Coronary artery (tissue), 2 donors: ENCODE data around the gene THBS4.

Source experiments
- DNase-seq: peaks from one replicate; pipeline ENCODE4 v3.0.0-alpha.2; 2017; ENCODE audit warnings: low spot score
- H3K27ac ChIP-seq, 2 donors: fragments of 200-600 bp; sonication (generic); one replicate each; pipeline ENCODE4 v1.5.1; 2016 to 2019
- H3K4me3 ChIP-seq: fragments of 200-600 bp; sonication (generic); 2 replicates; pipeline ENCODE4 v1.5.1; 2016; ENCODE audit warnings: mild to moderate bottlenecking, moderate library complexity
- TF ChIP-seq, protein P1 (sequence below): fragments of 200-600 bp; sonication (generic); IDR thresholded peaks from one replicate; pipeline ENCODE4 v1.5.1; 2019; ENCODE audit warnings: antibody characterized with exemption

THBS4 gene

DNA sequence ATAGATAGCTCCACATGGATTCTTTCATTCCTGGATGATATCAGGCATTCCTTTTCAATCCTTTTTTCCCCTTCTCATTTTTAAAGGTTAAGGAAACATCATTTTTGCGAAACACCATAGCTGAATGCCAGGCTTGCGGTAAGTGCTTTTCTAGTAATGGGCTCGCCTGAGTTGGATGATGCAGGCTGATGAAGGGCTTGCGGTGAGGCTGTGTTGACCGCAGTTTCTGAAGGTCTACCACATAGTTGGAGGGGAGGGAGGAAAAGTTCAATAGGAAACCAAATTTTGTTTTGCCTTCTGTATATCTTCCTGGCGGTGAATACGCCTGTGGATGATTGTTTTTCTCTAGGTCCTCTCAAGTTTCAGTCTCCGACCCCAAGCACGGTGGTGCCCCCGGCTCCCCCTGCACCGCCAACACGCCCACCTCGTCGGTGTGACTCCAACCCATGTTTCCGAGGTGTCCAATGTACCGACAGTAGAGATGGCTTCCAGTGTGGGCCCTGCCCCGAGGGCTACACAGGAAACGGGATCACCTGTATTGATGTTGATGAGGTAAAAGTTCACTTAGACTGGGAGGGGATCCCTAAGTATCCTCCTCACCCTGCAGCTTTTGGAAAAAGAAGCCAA lies 24.3 kb downstream of the THBS4 start:
- DNase-seq = peak; percentile 57
- Histone ChIP-seq H3K4me3 (no peak overlapping the region), H3K27ac (no peak overlapping the region)
- TF ChIP-seq, protein P1, sequence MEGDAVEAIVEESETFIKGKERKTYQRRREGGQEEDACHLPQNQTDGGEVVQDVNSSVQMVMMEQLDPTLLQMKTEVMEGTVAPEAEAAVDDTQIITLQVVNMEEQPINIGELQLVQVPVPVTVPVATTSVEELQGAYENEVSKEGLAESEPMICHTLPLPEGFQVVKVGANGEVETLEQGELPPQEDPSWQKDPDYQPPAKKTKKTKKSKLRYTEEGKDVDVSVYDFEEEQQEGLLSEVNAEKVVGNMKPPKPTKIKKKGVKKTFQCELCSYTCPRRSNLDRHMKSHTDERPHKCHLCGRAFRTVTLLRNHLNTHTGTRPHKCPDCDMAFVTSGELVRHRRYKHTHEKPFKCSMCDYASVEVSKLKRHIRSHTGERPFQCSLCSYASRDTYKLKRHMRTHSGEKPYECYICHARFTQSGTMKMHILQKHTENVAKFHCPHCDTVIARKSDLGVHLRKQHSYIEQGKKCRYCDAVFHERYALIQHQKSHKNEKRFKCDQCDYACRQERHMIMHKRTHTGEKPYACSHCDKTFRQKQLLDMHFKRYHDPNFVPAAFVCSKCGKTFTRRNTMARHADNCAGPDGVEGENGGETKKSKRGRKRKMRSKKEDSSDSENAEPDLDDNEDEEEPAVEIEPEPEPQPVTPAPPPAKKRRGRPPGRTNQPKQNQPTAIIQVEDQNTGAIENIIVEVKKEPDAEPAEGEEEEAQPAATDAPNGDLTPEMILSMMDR = no peak

DNA sequence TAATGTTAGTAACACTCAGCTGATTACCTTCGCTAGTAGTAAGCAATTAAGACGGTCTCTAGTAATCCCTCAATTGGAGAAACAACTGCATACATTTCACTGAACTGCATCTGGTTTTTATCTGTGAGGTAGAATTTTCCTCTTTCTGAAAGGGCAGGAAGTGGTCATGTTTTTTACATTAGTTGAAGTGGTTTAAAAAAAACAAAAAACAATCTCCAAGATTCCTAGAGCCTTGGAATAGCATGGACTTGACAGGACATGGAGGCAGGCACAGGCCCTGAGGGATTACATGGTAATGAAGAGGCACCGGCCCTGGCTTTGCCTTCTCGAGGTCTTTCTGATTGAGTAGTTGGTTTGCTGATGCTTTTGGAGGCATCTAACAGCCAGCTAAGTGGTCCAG lies 25.8 kb downstream of the THBS4 start:
- DNase-seq = no peak
- TF ChIP-seq, protein P1 = no peak
- Histone ChIP-seq H3K4me3 (no peak overlapping the region), H3K27ac (no peak overlapping the region)

DNA sequence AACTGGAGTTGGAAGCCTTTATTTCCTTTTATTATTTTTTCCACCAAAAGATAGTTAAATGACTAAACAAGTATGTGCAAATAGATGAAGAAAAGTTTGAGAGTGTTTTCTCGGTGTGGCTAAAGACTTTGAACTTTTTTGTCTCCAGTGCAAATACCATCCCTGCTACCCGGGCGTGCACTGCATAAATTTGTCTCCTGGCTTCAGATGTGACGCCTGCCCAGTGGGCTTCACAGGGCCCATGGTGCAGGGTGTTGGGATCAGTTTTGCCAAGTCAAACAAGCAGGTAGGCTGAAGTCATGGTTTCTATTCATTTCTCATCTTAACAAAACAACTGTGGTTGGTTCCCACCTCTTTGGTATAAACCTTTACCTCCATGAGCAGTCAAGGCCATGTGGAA lies 26.4 kb downstream of the THBS4 start:
- DNase-seq = peak; percentile 11
- Histone ChIP-seq H3K27ac (no peak overlapping the region), H3K4me3 (no peak overlapping the region)
- TF ChIP-seq, protein P1 = no peak

DNA sequence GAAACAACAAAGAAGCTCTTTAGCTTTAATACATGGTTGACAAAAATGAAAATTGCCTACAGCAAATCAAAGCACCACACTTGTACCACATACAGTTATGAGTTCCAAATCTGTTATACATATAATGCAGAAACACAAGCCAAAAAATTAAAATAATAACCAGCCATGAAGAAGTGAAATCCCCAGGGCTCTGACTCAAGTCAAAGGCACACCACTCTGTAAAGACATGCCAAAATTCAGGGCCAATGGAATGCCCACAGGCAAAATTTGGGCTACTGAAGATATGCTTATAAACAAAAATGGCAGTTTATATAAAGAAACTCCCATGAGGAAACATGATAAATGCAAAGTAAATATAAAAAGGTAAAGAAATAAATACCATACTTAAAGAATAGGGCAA lies 29.0 kb downstream of the THBS4 start:
- TF ChIP-seq, protein P1 = no peak
- H3K27ac ChIP-seq = no peak overlapping the region
- DNase-seq = no peak

DNA sequence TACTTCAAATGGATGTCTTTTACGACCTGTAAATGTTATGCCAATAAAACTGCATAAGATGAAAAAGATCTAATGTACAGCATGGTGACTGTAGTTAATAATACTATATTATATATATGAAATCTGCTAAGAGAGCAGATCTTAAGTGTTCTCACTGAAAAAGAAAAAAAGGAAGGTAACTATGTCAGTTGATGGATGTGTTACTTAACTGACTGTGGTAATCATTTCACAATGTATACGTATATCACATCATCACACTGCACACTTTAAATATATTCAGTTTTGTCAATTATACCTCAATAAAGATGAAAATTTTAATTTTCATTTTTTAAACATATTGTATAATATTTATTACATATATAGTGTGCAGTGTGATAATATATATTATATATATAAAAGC lies 31.9 kb downstream of the THBS4 start:
- H3K27ac ChIP-seq = no peak overlapping the region

More for the DNA sequence above, 29.0 kb downstream of the THBS4 start:
- H3K4me3 ChIP-seq = no peak overlapping the region

DNA sequence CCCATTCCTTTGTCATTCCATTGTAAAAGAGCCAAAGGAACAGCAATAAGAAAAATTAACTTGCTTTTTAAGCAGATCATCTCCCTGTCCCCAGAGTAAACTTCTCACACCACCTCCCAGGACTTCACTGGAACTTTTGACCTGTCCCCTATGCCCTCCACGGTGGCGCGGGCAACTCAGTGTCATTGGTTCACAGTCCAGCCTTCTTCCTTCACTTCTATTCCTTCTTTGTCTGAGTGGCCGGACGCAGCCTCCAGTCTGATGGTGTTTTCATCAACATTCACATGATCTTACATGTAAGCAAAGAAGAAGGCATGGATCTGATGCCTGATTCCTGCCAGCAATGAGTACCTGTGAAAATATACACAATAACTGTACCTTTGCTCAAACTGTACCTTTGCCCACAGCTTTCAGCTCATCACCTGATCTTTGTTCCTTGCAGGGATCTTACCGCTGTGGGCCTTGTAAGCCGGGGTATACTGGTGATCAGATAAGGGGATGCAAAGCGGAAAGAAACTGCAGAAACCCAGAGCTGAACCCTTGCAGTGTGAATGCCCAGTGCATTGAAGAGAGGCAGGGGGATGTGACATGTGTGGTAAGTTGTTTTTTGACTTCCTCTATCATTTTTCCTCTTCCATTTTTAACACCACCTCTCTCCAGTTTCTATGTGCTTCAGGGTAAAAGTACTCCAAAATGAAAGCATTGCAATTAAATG lies 32.5 kb downstream of the THBS4 start:
- DNase-seq = no peak
- H3K27ac ChIP-seq = no peak overlapping the region
- TF ChIP-seq, protein P1 = no peak
- H3K4me3 ChIP-seq = no peak overlapping the region

More for the DNA sequence above, 31.9 kb downstream of the THBS4 start:
- no peak for DNase-seq
- TF ChIP-seq, protein P1 = no peak
- no peak overlapping the region for H3K4me3 ChIP-seq

DNA sequence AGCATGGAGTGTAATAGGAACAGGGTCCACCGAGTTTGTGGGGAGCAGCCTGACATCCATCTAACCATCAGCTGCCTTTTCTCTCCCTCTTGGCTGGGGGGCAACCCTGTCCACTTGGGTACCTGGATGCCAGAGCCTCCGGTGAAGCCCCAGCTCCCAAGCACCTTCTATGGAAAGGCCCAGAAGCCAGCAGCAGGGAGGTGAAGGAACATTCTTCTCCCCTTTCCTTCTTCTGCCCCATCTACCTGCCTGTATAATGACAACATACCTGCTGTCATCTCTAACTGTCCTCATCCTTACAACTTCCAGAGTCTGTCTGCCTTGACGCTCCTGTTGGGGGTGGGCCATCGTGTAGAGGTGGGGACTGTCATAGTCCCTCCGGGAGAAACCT lies 33.1 kb downstream of the THBS4 start:
- TF ChIP-seq, protein P1 = no peak
- peak; percentile 53 for DNase-seq
- Histone ChIP-seq H3K4me3 (no peak overlapping the region), H3K27ac (no peak overlapping the region)
